HCT116 (cell line): Measurements from ENCODE around the gene TP53. TPM values are rescaled to one million over a fixed set of nuclear protein-coding genes. Genes with fewer than 3 reads are reported as not detected.

Source experiments
- ATAC-seq: fragments of 200-7000 bp; cut with Tn5 transposase; 2 replicates; pipeline ENCODE4 v1.9.1; 2020; ENCODE audit warnings: mild to moderate bottlenecking, moderate library complexity
- BruUV-seq: library from RNA; stranded (reverse); fragments of 400-500 nt; replicated peaks from 2 replicates; lab custom pipeline; 2021; lab: Mats Ljungman, UMichigan
- CTCF ChIA-PET: fragments of 300-600 bp; sonication (Branson Sonifier 250); formaldehyde crosslinking; loops from one replicate; lab custom pipeline; 2021; ENCODE audit warnings: antibody characterized with exemption; lab: Charles Lee
- POLR2A ChIA-PET: fragments of 300-600, 350-600 bp; sonication (Branson Sonifier 250); formaldehyde crosslinking; loops from one replicate; lab custom pipeline; 2021; ENCODE audit warnings: antibody characterized with exemption; lab: Charles Lee
- RAD21 ChIA-PET, 2 experiments: fragments of 300-600 bp; sonication (Branson Sonifier 250); formaldehyde crosslinking; loops; one replicate each; lab custom pipeline; 2023; ENCODE audit warnings: low total read pairs in 2 of 2; ENCODE audit not compliant: uncharacterized antibody in 2 of 2, unreplicated experiment in 2 of 2, low non-redundant PET in 1 of 2; lab: Charles Lee
- DNase-seq: peaks from one replicate; pipeline ENCODE4 v3.0.0-alpha.2; 2010; ENCODE audit warnings: low read depth, low spot score
- H2AFZ ChIP-seq: fragments of 200-600 bp; shearing (Covaris generic), sonication (generic); 2 replicates; pipeline ENCODE4 v1.6.1; 2017; ENCODE audit warnings: low read depth, mixed run types, mixed read lengths, antibody characterized with exemption, low read length; ENCODE audit not compliant: poor library complexity, severe bottlenecking
- H3K27ac ChIP-seq: 2 replicates; pipeline ENCODE4 v1.5.1; 2012; ENCODE audit warnings: low read depth, low read length
- H3K27me3 ChIP-seq: fragments of 200-600 bp; sonication (generic); 2 replicates; pipeline ENCODE4 v1.6.1; 2016; ENCODE audit warnings: mixed run types, low read length, mixed read lengths; ENCODE audit not compliant: insufficient read depth
- H3K36me3 ChIP-seq, 2 experiments: fragments of 200-500 bp in 1 of 2; fragments of 200-600 bp in 1 of 2; sonication (Bioruptor generic) in 1 of 2; sonication (generic) in 1 of 2; 2 replicates each; pipeline versions ENCODE4 v1.5.1 to v1.6.1; 2014 to 2016; ENCODE audit warnings: low read length in 2 of 2, inconsistent platforms in 1 of 2, mixed read lengths in 1 of 2, mixed run types in 1 of 2; ENCODE audit not compliant: insufficient read depth in 2 of 2, control insufficient read depth in 1 of 2
- H3K4me1 ChIP-seq, 2 experiments: fragments of 200-600 bp in 1 of 2; sonication (generic) in 1 of 2; 2 replicates each; pipeline versions ENCODE4 v1.5.1 to v1.6.1; 2012 to 2017; ENCODE audit warnings: low read length in 2 of 2, inconsistent platforms in 1 of 2, mild to moderate bottlenecking in 1 of 2, mixed read lengths in 1 of 2, mixed run types in 1 of 2, moderate library complexity in 1 of 2; ENCODE audit not compliant: insufficient read depth in 2 of 2, control insufficient read depth in 1 of 2
- H3K4me2 ChIP-seq: fragments of 200-600 bp; sonication (generic); 2 replicates; pipeline ENCODE4 v1.6.1; 2017; ENCODE audit warnings: mixed run types, low read length, mixed read lengths
- H3K4me3 ChIP-seq, 2 experiments: fragments of 200-600 bp in 1 of 2; sonication (generic) in 1 of 2; replicated peaks in 1 of 2; 2 replicates each; pipeline ENCODE4 v1.5.1; 2011 to 2016; ENCODE audit warnings: low read length in 2 of 2, control low read depth in 1 of 2, low read depth in 1 of 2, mild to moderate bottlenecking in 1 of 2, mixed read lengths in 1 of 2, mixed run types in 1 of 2
- H3K79me2 ChIP-seq: fragments of 200-600 bp; sonication (generic); 2 replicates; pipeline ENCODE4 v1.6.1; 2017; ENCODE audit warnings: mild to moderate bottlenecking, mixed run types, low read length, moderate library complexity, mixed read lengths; ENCODE audit not compliant: insufficient read depth
- H3K9ac ChIP-seq: fragments of 200-600 bp; sonication (generic); 2 replicates; pipeline ENCODE4 v1.6.1; 2016; ENCODE audit warnings: low read length, mixed read lengths
- H3K9me2 ChIP-seq: fragments of 200-600 bp; sonication (generic), shearing (Covaris generic); 2 replicates; pipeline ENCODE4 v1.6.1; 2017; ENCODE audit warnings: mixed run types, mild to moderate bottlenecking, moderate library complexity; ENCODE audit not compliant: insufficient read depth
- H3K9me3 ChIP-seq, 2 experiments: fragments of 200-500 bp in 1 of 2; fragments of 200-600 bp in 1 of 2; sonication (Bioruptor generic) in 1 of 2; sonication (generic) in 1 of 2; 2 replicates each; pipeline ENCODE4 v1.6.1; 2014 to 2017; ENCODE audit warnings: low read length in 2 of 2, mixed read lengths in 2 of 2, inconsistent platforms in 1 of 2, low read depth in 1 of 2, mild to moderate bottlenecking in 1 of 2, mixed run types in 1 of 2, moderate library complexity in 1 of 2; ENCODE audit not compliant: control insufficient read depth in 1 of 2, insufficient read depth in 1 of 2
- H4K20me1 ChIP-seq: fragments of 200-600 bp; sonication (generic), shearing (Covaris generic); 2 replicates; pipeline ENCODE4 v1.6.1; 2017; ENCODE audit warnings: mixed run types, mild to moderate bottlenecking, moderate library complexity; ENCODE audit not compliant: insufficient read depth
- CTCF ChIP-seq, 3 experiments: fragments of 200-600 bp in 1 of 3; sonication (generic) in 1 of 3; IDR thresholded peaks in 2 of 3; conservative IDR thresholded peaks in 1 of 3; 2 replicates each; pipeline ENCODE4 v1.5.1; 2012 to 2017; ENCODE audit warnings: low read depth in 2 of 3, low read length in 2 of 3, antibody characterized with exemption in 1 of 3, borderline replicate concordance in 1 of 3, control low read depth in 1 of 3, mild to moderate bottlenecking in 1 of 3, mixed read lengths in 1 of 3, mixed run types in 1 of 3, moderate library complexity in 1 of 3; ENCODE audit not compliant: insufficient read depth in 1 of 3
- POLR2AphosphoS5 ChIP-seq: IDR thresholded peaks from 2 replicates; pipeline ENCODE4 v1.6.1; 2011; ENCODE audit warnings: mild to moderate bottlenecking, low read depth, low read length, moderate library complexity
- RAD21 ChIP-seq: IDR thresholded peaks from 2 replicates; pipeline ENCODE4 v1.6.1; 2012; ENCODE audit warnings: low read depth, mild to moderate bottlenecking
- TCF7L2 ChIP-seq: IDR thresholded peaks from 2 replicates; pipeline ENCODE4 v1.7.0; 2011; ENCODE audit warnings: borderline replicate concordance, inconsistent platforms; ENCODE audit not compliant: insufficient read depth, insufficient read length; ENCODE audit errors: extremely low read depth
- intact Hi-C: fragments of 100-400 bp; cut with micrococcal nuclease; formaldehyde crosslinking; loops from 2 replicates; pipeline ENCODE4 v1.10.0; 2022
- total RNA-seq: library from RNA; stranded (reverse); gene quantifications from one replicate; pipeline ENCODE4 v1.2.1, GENCODE V29; 2021; ENCODE audit not compliant: unreplicated experiment

The TP53 gene
- total RNA-seq, 1 experiment from 2014 or later: 110 TPM

- ChIA-PET RAD21 (no interaction called here), POLR2A (no interaction called here), CTCF (no interaction called here)
- no peaks in the 10 kb centered on the region for H3K36me3 ChIP-seq
- H3K4me1 ChIP-seq: peaks cover 8 to 24% of the 10 kb centered on the region in 2 experiments
- 0 out of 2 replicates have a peak, but pooled peaks cover 3% of the 10 kb centered on the region for H3K9me2 ChIP-seq
- DNase-seq: no peak
- H2AFZ ChIP-seq: no peak overlapping the region
- intact Hi-C loops: no loop called here
- H3K4me3 ChIP-seq: no peak overlapping the region
- H3K9ac ChIP-seq: no peak overlapping the region
- H3K4me2 ChIP-seq: no peak overlapping the region
- no peaks in the 10 kb centered on the region for H4K20me1 ChIP-seq
- no peak overlapping the region for H3K27ac ChIP-seq
- no peaks in the 10 kb centered on the region for H3K79me2 ChIP-seq
- no peaks in the 10 kb centered on the region for H3K9me3 ChIP-seq
- no peaks in the 10 kb centered on the region for H3K27me3 ChIP-seq
- BruUV-seq: no TSS peak
- ATAC-seq: no peak
- TF ChIP-seq TCF7L2 (no peak), RAD21 (no peak)
- TF ChIP-seq, all 23 proteins: peak for 0
These were observed 25.0 kb upstream of the TP53 start for GRCh38 chr17:7712111-7712771.

GRCh38 chr17:7711051-7711755, 23.9 kb upstream of the TP53 start:
- no peak overlapping the region for H3K4me2 ChIP-seq
- POLR2A ChIA-PET: no interaction called here
- H4K20me1 ChIP-seq: no peaks in the 10 kb centered on the region
- TF ChIP-seq POLR2AphosphoS5: no peak
- TF ChIP-seq CTCF (IDR thresholded peaks at IDR 0.05 in 2 of 3, conservative IDR thresholded peaks at IDR 0.05 in 1 of 3; ENCODE audit: borderline replicate concordance in 1 of 3, insufficient read depth in 1 of 3, low read depth in 2 of 3, low read length in 2 of 3): peak in 2 of 3 experiments; percentile 52 to 56; a peak in 4 of 6 replicates
- peaks cover 4 to 15% of the 10 kb centered on the region in 2 experiments for H3K4me1 ChIP-seq
- H3K27ac ChIP-seq: no peak overlapping the region
- no peaks in the 10 kb centered on the region for H3K36me3 ChIP-seq
- H3K27me3 ChIP-seq: no peaks in the 10 kb centered on the region
- CTCF ChIA-PET: interaction anchor here (0.9 kb wide), 1 partner anchor 23 kb away, joined by 3 read pairs; no protein-coding TSS in a partner anchor
- no peak overlapping the region for H3K9ac ChIP-seq
- DNase-seq: no peak
- H3K9me2 ChIP-seq: 0 out of 2 replicates have a peak, but pooled peaks cover 3% of the 10 kb centered on the region
- no peaks in the 10 kb centered on the region for H3K79me2 ChIP-seq
- no peak overlapping the region for H3K4me3 ChIP-seq
- H3K9me3 ChIP-seq: no peaks in the 10 kb centered on the region
- RAD21 ChIA-PET: no interaction called here
- intact Hi-C loops: no loop called here
- no peak overlapping the region for H2AFZ ChIP-seq
- BruUV-seq: no TSS peak
- ATAC-seq: peak; percentile 79
